ENCODE data around the gene EIF6.

GRCh38 chr20:35274172-35275092 lies 10.1 kb downstream of the EIF6 start:
- no peak for TF ChIP-seq CTCF (IDR thresholded peaks at IDR 0.05 in 4 of 5, conservative IDR thresholded peaks at IDR 0.05 in 1 of 5)
- no peak for TF ChIP-seq POLR2A (IDR thresholded peaks at IDR 0.05)
